Right hindlimb (tissue), 1 donor: ENCODE results near the gene PYM1.
"Not testable (repeated sequence)": the region's sequence is repeated elsewhere in the genome, so short reads cannot be mapped to it uniquely, and the experiment has no call there.

Source experiments
- DNase-seq: peaks from one replicate; pipeline ENCODE4 v3.0.0-alpha.2; 2018

The PYM1 gene

GRCh38 chr12:55908726-55909512, 18.8 kb downstream of the PYM1 start:
- no peak for DNase-seq

- DNase-seq = no peak
Measured at GRCh38 chr12:55906056-55906455, 21.6 kb downstream of the PYM1 start.

GRCh38 chr12:55901881-55902490, 25.7 kb downstream of the PYM1 start:
- DNase-seq = no peak

DNA sequence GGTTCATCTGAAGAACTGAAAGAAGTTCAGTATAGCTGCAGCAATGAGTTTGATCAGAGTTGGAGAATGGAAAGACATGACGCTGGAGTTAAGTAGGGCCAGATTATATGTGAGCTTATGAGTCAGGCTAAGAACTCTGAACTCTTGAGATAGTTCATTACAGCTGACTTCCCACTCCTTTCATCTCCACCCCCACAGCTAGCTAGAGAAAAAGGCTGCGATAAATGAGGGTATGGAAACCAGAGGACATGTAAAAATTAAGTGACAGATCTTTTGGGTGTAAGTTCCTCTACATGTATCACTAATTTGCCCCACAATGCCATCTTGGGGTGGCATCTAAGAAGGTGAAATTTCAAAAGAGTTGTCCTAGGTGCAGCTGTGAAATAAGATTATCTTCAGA, 28.6 kb downstream of the PYM1 start:
- no peak for DNase-seq

- DNase-seq = no peak
Measured at GRCh38 chr12:55893723-55894122, 34.0 kb downstream of the PYM1 start.

GRCh38 chr12:55891310-55891709, 36.4 kb downstream of the PYM1 start:
- no peak for DNase-seq

DNA sequence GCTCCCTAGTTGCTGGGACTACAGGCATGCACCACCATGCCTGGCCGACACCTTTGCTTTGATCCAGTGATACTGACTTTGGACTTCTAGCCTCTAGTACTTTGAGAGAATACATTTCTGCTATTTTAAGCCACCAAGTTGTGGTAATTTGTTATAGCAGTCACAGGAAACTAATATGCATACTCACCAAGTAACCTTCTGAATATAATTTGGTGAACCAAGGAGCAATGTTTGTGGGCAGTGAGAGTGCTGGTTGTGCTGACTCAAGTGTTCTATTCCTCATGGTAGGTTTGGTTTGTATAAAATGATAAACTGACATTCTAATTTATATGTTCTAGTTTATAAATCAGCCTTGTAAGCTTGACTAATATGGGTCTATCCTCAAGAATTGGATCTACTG, 42.6 kb downstream of the PYM1 start:
- no peak for DNase-seq

DNA sequence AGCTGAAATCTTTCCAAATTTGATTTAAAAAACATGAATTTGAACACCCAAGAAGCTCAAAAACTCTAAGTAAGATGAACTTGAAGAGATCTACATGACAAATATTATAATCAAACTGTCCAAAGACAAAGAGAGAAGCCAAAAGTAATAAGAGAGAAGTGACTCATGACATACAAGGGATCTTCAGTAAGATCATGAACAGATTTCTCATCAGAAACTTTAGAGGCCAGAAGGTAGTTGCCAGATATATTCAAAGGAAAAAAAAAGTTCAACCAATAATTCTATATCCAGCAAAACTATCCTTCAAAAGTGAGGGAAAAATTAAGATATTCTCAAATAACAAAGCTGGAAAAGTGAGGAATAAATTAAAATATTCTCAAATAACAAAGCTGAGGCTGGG, 49.9 kb downstream of the PYM1 start:
- DNase-seq = no peak

DNA sequence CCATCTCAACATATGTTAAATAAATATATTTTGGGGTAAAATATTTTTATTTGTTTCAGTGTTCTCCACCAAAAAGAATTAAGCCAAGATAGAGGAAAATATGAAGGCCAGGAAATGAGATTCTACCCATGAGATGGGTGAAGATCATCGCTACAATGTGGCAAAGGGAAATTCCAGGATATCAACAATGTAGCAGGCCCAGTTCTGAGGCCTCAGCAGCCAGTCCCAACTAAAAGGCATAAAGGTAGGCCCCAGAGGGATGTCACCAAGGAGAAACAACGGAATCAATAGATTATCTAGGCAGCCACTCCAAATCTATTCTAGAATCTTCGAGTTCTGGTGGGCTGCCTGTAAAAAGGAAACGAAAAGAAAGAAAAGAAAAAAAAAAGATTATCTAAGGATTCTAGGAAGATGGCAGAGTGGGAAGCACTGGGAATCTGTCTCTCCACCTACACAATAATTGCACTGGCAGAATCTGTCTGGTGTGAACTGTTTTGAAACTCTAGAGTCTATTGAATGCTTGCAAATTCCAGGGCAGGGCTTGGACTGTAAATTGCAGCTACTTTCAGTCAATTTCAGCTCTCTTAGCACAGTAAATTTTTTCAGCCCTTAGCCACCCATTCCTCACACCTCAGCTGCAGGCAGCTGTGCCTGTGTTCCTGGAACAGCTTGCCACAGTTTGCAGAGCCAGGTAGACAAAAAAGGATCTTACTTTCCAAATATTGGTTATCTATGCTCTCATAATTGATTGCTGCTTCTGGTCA, 51.8 kb downstream of the PYM1 start:
- DNase-seq = no peak

DNA sequence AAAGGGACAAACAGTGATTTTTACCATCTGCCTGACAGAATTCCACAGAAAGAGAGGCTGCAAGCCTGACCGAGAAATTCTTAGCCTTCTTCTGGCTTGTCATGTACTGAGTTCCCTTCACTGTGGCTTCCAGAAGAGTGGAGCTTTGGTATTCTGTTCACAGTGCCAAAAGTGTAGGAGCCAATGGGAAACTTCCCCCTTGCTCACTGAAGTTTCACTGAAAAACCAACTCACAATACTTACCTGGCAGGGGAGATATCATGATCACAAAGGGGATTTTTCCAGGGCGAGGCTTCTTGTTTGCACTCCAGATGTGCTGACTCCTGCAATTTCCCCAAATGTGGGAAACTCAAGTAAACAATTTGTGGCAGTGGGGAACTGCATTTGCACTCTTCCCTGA, 53.3 kb downstream of the PYM1 start:
- DNase-seq = no peak

GRCh38 chr12:55866454-55867004, 61.2 kb downstream of the PYM1 start:
- not testable (repeated sequence) for DNase-seq

DNA sequence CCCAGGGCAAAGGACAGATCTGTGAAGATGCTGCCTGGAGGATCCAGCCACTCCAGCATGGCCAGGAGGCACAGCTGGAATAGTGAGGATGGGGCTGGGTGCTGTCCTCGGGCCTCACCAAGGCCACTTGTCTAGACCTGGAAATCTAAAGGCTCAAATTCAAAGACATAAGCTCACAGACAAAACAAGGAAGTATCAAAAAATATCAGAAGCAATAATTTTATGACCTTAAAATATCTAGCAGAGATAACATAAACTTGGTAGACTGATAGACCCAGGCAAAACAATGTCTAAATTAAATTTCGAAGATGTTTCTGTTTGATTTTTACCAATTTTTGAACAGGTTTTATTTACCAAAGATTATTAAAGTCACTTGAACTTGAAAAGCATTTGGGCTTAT, 62.4 kb downstream of the PYM1 start:
- no peak for DNase-seq

DNA sequence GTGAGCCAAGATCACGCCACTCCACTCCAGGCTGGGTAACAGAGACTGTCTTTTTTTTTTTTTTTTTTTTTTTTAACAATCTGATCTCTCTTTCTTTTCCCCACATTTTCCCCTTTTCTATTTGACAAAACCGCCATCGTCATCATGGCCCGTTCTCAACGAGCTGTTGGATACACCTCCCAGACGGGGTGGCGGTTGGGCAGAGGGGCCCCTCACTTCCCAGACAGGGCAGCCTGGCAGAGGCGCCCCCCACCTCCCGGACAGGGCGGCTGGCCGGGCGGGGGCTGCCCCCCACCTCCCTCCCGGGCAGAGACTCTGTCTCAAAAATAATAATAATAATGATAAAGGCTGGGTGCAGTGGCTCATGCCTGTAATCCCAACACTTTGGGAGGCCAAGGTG, 64.8 kb downstream of the PYM1 start:
- not testable (repeated sequence) for DNase-seq

- no peak for DNase-seq
Measured at GRCh38 chr12:55862286-55862685, 65.4 kb downstream of the PYM1 start.

DNA sequence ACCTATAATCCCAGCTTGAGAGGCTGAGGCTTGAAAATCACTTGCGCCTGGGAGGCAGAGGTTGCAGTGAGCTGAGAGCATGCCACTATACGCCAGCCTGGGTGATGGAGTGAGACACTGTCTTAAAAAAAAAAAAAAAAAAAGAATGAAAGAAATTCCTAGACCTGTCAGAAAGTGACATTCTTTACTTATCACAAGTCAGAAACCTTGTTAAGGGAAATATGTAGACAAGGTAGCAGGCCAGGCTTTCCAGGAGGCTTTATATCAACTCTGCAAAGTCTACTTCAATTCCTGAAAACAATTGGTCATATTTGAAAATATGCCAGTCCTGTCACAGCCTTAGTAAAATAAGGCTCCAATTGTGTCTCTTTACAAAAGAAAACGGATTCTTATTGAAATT, 65.8 kb downstream of the PYM1 start:
- DNase-seq = no peak

- DNase-seq = no peak
Measured at GRCh38 chr12:55861396-55861795, 66.3 kb downstream of the PYM1 start.

GRCh38 chr12:55852740-55853139, 75.0 kb downstream of the PYM1 start:
- no peak for DNase-seq
